Activated effector memory CD4-positive, alpha-beta T cell treated with Interleukin-2 at 50 U/mL for 16 hours (primary cell): ENCODE results near the gene SLC2A11.
A peak's percentile ranks its signal among the peaks of the same experiment; 100 is the strongest.

Experiments
- DNase-seq: peaks from one replicate; pipeline ENCODE4 v3.0.0-alpha.2; 2020

The SLC2A11 gene

GRCh38 chr22:23832226-23833016 is 25.3 kb upstream of the SLC2A11 start:
- DNase-seq, result no peak

GRCh38 chr22:23833017-23833751 is 24.5 kb upstream of the SLC2A11 start:
- DNase-seq, result no peak

- no peak for DNase-seq
These were observed 23.8 kb upstream of the SLC2A11 start for GRCh38 chr22:23833911-23834317.

GRCh38 chr22:23834406-23834792 is 23.3 kb upstream of the SLC2A11 start:
- DNase-seq, result no peak

- DNase-seq, result no peak
These were observed 22.7 kb upstream of the SLC2A11 start for GRCh38 chr22:23834793-23835483.

- no peak for DNase-seq
These were observed 22.1 kb upstream of the SLC2A11 start for GRCh38 chr22:23835484-23836144.

GRCh38 chr22:23836281-23836680 is 21.4 kb upstream of the SLC2A11 start:
- DNase-seq, result no peak

GRCh38 chr22:23836692-23837495 is 20.8 kb upstream of the SLC2A11 start:
- no peak for DNase-seq

- DNase-seq, result no peak
These were observed 20.2 kb upstream of the SLC2A11 start for GRCh38 chr22:23837496-23837859.

GRCh38 chr22:23837911-23838680 is 19.6 kb upstream of the SLC2A11 start:
- DNase-seq, result no peak

- peak; percentile 91 for DNase-seq
These were observed 18.8 kb upstream of the SLC2A11 start, which contains the start of gene DERL3 for GRCh38 chr22:23838681-23839468. TSS of gene DERL3 (minus strand) at chr22:23839006. CDS start at chr22:23838987, 19 bp downstream.

- DNase-seq, result no peak
These were observed 17.6 kb upstream of the SLC2A11 start for GRCh38 chr22:23840026-23840425.

- DNase-seq, result no peak
These were observed 16.4 kb upstream of the SLC2A11 start for GRCh38 chr22:23841292-23841691.

GRCh38 chr22:23841736-23842445 is 15.8 kb upstream of the SLC2A11 start:
- DNase-seq, result no peak

- no peak for DNase-seq
These were observed 15.1 kb upstream of the SLC2A11 start for GRCh38 chr22:23842599-23842998.

- no peak for DNase-seq
These were observed 12.9 kb upstream of the SLC2A11 start for GRCh38 chr22:23844739-23845202.

GRCh38 chr22:23845265-23846080 is 12.2 kb upstream of the SLC2A11 start:
- no peak for DNase-seq

GRCh38 chr22:23846081-23846469 is 11.6 kb upstream of the SLC2A11 start:
- no peak for DNase-seq
